ENCODE results near the gene TERF2IP.
A peak's percentile ranks its signal among the peaks of the same experiment; 100 is the strongest.

TERF2IP gene

GRCh38 chr16:75644240-75645012 lies 3.1 kb upstream of the TERF2IP start:
- no peak for DNase-seq

GRCh38 chr16:75647112-75647491 lies 471 bp upstream of the TERF2IP start:
- no peak for DNase-seq

GRCh38 chr16:75648265-75649076 lies 898 bp downstream of the TERF2IP start:
- DNase-seq, result peak; percentile 78

GRCh38 chr16:75653922-75654321 lies 6.3 kb downstream of the TERF2IP start:
- DNase-seq, result no peak

GRCh38 chr16:75658175-75658574 lies 10.6 kb downstream of the TERF2IP start:
- DNase-seq, result no peak

GRCh38 chr16:75660321-75660720 lies 12.7 kb downstream of the TERF2IP start:
- no peak for DNase-seq

- DNase-seq, result no peak
These were observed 13.2 kb downstream of the TERF2IP start for GRCh38 chr16:75660726-75661302.

GRCh38 chr16:75667503-75667902 lies 19.9 kb downstream of the TERF2IP start:
- DNase-seq, result no peak

GRCh38 chr16:75676909-75677308 lies 29.3 kb downstream of the TERF2IP start, which contains the start of gene CPHXL2:
CPHXL2 (minus strand) TSS chr16:75677009; CDS start chr16:75676999, 10 bp downstream.
- no peak for DNase-seq

- DNase-seq, result no peak
These were observed 31.8 kb downstream of the TERF2IP start for GRCh38 chr16:75679366-75679765.

GRCh38 chr16:75682308-75682707 lies 34.7 kb downstream of the TERF2IP start:
- DNase-seq, result no peak

- no peak for DNase-seq
These were observed 39.8 kb downstream of the TERF2IP start for GRCh38 chr16:75687361-75687760.

- DNase-seq, result no peak
These were observed 48.1 kb downstream of the TERF2IP start for GRCh38 chr16:75695708-75696107.

GRCh38 chr16:75697571-75697970 lies 50.0 kb downstream of the TERF2IP start:
- DNase-seq, result no peak

- no peak for DNase-seq
These were observed 53.8 kb downstream of the TERF2IP start, which contains the start of gene DUXB for GRCh38 chr16:75701361-75701760. DUXB (minus strand) TSS chr16:75701461; CDS start chr16:75701418, 43 bp downstream.

GRCh38 chr16:75702242-75702641 lies 54.7 kb downstream of the TERF2IP start:
- no peak for DNase-seq

- no peak for DNase-seq
These were observed 55.7 kb downstream of the TERF2IP start for GRCh38 chr16:75703306-75703705.

All from NCI-H1092 treated with DMSO at 0.1 percent for 48 hours (cell line).